ENCODE measurements around the gene XXYLT1.

DNA sequence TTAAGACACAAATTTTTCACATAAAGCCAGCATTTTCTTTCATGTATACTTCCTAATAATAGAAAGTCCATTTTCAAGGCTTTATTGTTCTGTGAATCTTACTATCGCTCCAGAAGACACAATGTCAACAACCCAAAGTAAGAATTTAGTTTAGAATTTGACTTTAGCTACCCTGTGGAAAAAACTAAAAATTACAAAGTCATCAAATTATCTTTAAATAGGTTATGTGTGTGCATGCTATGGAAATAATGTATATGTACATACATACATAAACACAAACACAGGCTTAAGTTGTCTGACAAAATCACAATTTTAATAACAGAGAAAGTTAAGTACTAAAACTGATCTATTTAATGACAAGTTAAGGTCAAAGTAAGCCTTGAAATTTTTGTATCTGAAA is 20.2 kb upstream of the XXYLT1 start:
- TF ChIP-seq, protein P1, sequence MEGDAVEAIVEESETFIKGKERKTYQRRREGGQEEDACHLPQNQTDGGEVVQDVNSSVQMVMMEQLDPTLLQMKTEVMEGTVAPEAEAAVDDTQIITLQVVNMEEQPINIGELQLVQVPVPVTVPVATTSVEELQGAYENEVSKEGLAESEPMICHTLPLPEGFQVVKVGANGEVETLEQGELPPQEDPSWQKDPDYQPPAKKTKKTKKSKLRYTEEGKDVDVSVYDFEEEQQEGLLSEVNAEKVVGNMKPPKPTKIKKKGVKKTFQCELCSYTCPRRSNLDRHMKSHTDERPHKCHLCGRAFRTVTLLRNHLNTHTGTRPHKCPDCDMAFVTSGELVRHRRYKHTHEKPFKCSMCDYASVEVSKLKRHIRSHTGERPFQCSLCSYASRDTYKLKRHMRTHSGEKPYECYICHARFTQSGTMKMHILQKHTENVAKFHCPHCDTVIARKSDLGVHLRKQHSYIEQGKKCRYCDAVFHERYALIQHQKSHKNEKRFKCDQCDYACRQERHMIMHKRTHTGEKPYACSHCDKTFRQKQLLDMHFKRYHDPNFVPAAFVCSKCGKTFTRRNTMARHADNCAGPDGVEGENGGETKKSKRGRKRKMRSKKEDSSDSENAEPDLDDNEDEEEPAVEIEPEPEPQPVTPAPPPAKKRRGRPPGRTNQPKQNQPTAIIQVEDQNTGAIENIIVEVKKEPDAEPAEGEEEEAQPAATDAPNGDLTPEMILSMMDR (conservative IDR thresholded peaks at IDR 0.05; ENCODE audit: low read depth, low read length) = no peak
- TF ChIP-seq EZH2 (IDR thresholded peaks at IDR 0.05; ENCODE audit: low read length, unreplicated experiment) (no peak), EZH2phosphoT487 (IDR thresholded peaks at IDR 0.05; ENCODE audit: borderline replicate concordance, low read length) (no peak)
